GM18502 (cell line): ENCODE data around the gene TPMT.

Experiments used
- ATAC-seq: cut with Tn5 transposase; IDR thresholded peaks from one replicate; pipeline ENCODE4 v1.9.1; 2021; ENCODE audit warnings: mild to moderate bottlenecking; ENCODE audit not compliant: unreplicated experiment, poor library complexity

TPMT gene

DNA sequence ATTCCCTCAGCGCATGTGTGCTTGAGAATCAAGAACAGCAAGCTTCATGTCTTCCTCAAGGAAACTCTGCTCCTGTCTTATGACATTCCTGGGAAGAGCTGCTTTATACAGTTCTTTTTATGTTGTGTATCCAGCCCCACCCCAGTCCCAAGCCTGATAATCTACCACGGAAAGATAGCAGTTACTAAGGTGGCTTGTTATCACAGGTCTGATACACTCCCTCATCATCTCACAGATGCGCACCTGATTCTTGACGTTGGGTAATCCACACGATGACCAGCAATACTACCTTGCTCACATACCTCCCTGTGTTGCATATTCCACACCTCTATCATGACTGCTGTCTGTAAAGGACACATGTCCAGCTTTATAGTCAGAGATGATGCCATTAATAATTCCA is 35.6 kb downstream of the TPMT start:
- no peak for ATAC-seq

GRCh38 chr6:18118330-18118729 is 36.5 kb downstream of the TPMT start:
- no peak for ATAC-seq

- ATAC-seq = no peak
Observed at GRCh38 chr6:18117136-18117535, 37.7 kb downstream of the TPMT start.

DNA sequence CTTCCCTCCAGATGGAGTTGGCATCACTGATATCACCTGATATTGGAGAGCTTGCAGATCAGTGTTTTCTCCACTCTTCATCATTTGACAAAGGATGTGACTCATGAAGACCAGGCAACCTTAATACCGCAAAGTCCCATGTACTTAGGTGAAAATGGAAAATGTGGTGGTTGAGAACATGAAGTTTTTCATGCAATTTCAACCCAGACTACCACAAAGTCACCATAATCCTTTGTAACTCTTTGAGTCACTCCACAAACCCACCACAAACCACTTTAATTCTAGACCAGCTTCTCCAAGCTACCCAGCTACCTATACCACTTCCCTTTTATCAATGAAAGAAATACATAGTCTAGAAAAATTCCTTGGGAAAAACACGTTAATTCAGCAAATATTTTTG is 39.5 kb downstream of the TPMT start:
- ATAC-seq = no peak

GRCh38 chr6:18110162-18110561 is 44.7 kb downstream of the TPMT start:
- ATAC-seq = no peak

GRCh38 chr6:18107061-18107460 is 47.8 kb downstream of the TPMT start:
- no peak for ATAC-seq

DNA sequence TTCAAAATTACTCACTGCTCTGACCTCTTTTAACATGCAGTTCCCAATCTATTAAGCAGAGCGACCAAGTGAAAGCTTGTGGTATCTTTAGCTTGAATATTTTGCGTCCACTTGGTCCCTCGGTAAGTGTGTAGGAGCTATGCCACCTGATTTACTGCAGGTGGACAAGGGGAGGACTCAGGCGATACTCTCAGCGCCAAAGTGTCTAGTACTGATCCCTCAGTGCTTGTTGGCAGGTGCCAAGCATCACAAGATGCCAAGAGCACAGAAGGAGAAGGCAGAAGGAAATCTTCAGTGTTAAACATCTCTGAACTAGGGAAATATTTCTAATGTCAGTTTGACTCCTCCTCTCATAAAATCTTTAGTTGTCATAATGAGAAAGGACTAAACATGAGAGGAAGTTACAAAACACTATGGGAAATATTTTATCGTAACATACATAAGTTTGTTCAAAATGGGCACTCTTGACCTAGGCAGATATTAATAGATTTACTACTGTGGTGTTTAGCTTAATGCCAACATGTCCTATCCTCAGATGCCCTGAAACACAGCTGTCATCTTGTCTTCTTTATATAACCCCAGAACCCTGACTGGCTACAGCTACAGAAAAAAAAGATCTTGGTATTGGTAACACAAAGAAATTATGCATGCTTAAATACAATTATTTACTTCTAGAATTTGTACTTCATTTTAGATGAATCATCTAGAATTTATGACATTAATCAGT is 51.9 kb downstream of the TPMT start:
- no peak for ATAC-seq

- no peak for ATAC-seq
Observed at GRCh38 chr6:18101873-18102272, 53.0 kb downstream of the TPMT start.

GRCh38 chr6:18101271-18101670 is 53.6 kb downstream of the TPMT start:
- no peak for ATAC-seq

DNA sequence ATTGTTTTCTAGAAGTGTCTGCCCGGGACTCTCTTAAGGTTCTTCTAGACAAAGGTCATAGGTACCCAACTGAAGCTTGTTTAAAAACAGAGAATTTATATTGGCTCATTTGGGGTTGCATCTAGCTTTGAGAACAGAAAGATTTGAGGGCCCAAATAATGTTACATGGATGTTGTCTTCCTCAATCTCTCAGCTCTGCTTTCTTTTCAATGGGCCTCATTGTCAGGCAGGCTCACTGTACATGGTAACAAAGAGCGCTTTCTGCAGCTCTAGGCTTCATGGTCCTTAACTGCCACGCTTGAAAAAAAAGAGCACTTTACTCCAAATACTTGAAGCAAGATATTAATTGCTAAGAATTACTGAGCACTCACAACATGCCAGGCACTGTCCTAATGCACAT is 54.6 kb downstream of the TPMT start:
- ATAC-seq = no peak

- ATAC-seq = no peak
Observed at GRCh38 chr6:18099511-18099910, 55.4 kb downstream of the TPMT start.

- ATAC-seq = no peak
Observed at GRCh38 chr6:18096423-18096822, 58.5 kb downstream of the TPMT start.

DNA sequence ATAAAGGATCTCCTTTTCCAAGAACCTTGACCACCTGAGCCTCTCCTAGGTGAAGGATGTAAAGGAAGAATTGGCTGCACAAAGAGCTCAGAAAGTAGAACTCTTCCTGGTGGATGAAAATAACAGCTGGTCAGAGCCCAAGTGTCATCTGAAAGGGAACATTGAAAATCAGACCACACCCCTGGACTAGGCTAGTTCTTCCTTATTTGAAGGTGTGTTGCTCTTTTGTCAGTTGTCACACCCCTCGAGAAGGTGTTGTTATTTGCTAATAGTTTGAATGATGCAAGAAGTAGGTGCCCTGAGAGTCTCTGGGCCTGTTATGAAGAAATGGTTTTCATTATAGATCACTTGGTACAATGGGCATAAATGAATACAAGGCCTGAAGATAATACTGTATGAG is 63.5 kb downstream of the TPMT start:
- no peak for ATAC-seq

GRCh38 chr6:18090349-18090786 is 64.5 kb downstream of the TPMT start:
- no peak for ATAC-seq

GRCh38 chr6:18088419-18089296 is 66.2 kb downstream of the TPMT start:
- no peak for ATAC-seq

DNA sequence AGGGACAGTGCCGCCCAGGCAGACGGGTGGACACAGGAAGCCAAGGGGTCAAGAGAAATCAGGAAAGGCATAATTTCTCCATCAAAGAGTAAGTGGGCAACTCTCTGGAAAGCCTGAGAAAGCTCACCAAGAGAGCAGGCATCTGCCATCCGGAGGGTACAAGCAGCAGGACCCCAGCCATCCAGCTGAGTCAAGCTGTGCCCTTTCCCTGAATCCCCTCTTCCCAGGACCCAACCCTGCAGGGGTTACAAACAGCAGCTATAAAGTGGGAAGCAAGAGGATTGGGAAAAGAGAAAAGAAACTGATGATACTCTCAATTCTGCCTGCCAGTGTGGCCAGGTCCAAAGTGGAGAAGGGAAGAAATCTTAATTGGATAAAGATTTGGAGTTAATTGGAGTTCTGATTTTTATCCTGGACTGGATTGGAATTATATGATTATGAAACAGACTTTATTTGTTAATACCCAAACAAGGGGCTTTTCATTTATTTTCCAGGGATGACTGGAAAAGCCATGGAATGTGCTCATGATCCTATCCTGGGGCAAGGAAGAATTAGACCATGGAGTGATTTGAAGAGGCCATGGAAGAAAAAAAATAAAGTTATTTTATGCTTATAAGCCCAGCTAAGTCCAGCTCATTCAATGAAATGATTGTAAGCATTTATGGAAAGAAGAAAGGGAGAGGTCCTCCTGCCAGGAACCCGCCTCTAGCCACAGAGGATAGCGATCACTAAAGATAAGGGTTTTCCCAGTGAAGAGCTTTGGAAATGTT is 67.3 kb downstream of the TPMT start:
- no peak for ATAC-seq

DNA sequence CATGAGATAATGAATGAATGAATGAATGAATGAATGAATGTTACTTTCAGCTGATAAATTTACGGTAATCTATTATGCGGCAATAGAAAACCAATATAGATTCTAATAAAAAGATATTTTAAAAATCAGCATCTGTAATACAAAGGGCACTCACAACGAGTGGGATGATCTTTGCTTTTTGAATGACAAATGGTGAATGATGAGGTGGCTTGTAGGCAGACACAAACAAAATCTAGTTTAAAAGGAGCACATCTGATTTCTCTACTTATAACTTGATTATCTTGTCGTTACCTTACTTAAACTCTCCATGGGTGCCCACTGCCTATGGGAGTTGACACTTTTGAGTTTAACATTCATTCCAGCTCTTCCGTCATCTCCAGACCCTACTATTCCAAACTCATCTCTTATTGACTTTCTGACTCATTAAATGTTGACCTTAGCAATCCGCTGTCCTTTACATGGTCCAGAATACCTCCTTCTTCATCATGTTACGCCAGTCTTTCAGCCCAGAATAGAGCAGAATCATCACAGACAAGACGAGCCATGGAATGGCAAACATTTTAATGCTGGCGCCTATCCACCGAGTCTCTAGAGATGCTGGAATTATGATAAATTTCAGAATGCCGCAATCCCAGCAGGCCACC is 73.7 kb downstream of the TPMT start:
- ATAC-seq = no peak

GRCh38 chr6:18080544-18080943 is 74.3 kb downstream of the TPMT start:
- ATAC-seq = no peak

- no peak for ATAC-seq
Observed at GRCh38 chr6:18078866-18079265, 76.0 kb downstream of the TPMT start.
